DMS53 (cell line): ENCODE measurements around the gene PLAAT3.
"Not testable (repeated sequence)": the region's sequence is repeated elsewhere in the genome, so short reads cannot be mapped to it uniquely, and the experiment has no call there.

Source experiments
- DNase-seq: peaks from one replicate; lab custom pipeline; 2025; lab: John Stamatoyannopoulos, UW

The PLAAT3 gene

DNA sequence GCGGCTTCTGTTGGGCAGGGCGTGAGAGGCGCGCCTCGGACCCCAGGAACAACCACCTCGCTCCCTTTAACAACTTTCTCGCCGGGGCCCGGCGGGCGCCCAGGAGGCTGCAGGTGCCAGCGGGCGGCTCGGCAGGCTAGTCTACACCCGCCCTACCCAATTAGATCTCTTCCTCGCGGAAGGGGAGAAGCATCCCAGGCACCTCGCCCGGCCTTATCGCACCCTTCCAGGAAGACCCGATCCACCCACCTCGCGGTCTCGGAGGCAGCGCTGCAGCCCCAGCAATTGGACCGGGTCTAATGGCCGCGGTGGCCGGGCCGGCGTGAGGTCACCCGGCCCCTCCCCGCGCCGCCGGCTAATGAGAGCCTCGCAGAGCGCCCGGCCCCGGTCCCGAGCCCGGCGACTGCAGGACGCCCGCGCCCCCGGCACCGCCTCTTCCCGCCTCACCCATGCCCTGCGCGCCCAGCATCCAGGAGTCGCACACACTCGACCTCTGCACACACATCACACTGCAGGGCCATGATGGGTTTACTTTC, at the start of gene PLAAT3:
Gene PLAAT3 (minus strand): TSS at position 298 of the 536 bp plus-strand sequence. CDS start 419 bp downstream, outside the sequence.
- DNase-seq, result peak; percentile 86

DNA sequence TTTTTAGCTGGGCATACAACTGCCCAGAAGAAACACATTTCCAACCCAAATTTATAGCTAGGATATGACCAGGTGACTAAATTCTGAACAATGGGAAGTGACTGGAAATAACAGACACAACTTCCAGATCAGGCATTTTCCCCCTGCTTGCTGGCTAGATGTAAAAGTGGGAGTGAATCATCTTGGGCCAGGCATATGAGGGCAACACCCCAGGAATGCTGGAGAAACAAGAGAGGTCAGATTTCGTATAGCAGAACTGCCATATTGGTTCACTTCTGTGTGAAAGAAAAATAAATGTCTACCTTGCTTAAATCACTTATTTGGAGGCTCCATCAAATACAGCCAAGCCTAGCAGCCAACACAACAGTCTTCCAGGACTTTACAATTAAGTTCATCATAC, 49.6 kb upstream of the PLAAT3 start:
- DNase-seq, result no peak

DNA sequence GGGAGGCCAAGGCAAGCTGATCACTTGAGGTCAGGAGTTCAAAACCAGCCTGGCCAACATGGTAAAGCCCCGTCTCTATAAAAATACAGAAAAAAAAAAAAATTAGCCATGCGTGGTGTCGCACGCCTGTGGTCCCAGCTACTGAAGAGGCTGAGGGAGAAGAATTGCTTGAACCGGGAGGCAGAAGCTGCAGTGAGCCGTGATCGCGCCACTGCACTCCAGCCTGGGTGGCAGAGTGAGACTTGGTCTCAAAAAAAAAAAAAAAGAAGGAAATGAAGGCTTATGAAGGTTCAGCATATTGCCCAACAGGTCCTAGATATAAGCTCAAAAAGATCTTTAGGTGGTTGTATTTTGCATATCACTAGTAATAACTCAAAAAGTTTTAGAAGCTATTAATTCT, 46.7 kb upstream of the PLAAT3 start:
- no peak for DNase-seq

DNA sequence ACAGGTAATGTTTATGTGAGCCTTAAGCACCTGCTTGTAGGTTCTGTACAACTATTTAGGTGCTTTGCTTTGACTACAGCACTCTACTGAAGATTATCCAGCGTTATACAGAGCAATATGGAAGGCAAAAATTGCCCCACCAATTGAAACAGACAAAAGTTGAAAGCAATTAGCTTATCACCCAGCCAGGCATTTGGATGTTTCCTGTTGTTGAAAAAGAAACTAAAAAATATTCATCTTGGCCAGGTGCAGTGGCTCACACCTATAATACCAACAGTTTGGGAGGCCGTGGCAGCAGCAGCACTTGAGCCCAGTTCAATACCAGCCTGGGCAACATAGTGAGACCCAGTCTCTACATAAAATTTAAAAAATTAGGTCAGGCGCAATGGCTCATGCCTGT, 38.4 kb upstream of the PLAAT3 start:
- DNase-seq, result no peak

DNA sequence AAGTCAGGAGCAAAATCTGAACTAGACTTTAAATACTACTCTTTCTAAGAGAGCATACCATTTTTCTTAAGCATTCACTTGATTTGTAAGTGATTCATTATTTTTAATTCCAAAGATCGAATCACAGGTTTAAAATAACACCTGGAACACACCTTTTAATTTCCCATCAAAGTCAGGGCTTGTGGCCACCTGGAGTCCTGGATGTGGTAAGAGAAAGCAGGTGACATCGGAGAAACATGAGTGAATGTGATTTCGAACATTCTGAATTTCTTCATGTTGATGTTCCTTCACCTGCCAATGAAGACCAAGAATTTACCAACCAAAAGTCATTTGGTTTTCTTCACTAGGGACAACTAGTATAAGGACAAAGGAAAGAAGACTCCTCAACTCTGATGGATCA, 29.0 kb upstream of the PLAAT3 start:
- DNase-seq, result no peak

DNA sequence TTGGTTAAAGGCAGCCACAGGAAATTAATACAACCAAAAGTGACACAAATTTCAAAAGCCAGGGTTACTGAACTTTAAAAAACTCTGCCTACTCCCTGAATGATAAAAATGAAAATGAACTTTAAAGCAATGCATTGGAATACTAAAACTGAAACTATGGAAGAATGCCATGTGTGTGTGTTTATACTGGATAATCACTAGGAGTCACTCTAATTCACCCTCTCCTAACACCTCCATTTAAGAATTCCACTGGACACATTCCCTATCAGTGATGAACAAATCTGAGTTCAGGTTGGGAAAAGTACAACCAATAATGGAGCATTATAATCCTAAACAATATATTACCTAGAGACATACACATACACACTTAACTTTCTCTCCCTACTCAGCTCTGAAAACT, 27.5 kb upstream of the PLAAT3 start:
- no peak for DNase-seq

DNA sequence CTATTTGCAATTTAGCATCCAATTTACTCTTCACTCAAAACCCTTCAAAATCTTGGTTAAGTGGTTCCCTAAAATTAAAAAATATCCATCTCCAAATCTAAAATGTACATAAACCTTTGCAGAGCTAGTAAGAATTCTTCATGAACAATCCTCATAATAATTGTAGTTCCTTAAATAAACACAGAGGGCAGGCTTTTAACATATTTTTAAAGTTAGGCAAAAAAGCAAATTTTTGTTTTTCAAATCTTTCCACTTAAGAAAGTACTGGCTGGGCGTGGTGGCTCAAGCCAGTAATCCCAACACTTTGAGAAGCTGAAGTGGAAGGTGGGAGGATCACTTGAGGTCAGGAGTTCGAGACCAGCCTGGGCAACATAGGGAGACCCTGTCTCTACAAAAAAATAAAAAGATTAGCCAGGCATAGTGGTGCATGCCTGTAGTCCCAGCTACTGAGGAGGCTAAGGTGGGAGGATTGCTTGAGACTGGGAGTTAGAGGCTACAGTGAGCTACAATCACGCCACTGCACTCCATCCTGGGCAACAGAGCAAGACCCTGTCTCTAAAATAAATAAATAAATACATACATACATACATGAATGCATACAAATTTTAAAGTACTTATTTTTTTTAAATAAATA, 25.1 kb upstream of the PLAAT3 start:
- DNase-seq, result peak; percentile 27

DNA sequence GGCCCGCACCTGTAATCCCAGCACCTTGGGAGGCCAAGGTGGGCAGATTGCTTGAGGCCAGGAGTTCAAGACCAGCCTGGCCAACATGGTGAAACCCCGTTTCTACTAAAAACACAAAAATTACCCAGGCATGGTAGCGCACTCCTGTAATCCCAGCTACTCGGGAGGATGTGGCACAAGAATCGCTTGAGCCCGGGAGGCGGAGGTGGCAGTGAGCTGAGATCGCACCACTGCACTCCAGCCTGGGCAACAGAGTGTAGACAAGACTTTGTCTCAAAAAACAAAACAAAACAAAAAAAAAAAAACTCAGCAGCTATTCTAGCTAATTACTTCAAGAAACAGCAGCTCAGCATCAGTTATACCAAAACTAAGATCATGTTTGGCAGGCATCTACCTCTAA, 24.2 kb upstream of the PLAAT3 start:
- not testable (repeated sequence) for DNase-seq

DNA sequence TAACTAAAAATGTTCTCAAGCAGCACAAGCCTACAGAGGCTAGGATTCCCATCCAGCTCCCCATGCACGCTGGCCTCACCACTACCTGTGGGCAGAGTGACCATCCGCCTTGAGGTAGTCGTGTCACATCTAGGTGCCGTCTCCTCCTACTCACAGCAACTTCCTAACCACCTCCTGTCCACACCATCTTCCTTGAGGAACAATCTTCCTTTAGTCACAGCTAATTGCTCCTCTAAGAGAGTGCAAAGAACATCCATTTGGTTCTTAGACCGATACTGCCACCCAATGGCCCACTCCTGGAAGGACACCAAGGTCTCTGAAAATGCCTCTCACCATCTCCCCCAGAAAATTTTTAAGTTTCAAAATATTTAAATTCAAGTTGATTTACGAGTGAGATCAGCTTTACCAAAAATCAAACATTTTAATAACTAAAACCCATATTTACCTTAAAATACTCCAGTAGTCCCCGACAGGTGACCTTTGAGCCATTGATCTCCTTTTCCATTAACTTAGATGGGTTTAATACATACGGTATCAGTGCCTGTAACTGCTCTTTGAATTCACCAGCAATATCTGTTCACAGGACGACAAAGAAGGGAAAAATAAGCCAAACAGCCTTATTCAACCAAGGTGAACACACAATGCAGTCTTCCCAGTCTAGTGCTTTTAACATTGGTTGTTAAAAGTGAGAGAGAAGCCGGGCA, 21.7 kb upstream of the PLAAT3 start:
- DNase-seq, result peak; percentile 70

DNA sequence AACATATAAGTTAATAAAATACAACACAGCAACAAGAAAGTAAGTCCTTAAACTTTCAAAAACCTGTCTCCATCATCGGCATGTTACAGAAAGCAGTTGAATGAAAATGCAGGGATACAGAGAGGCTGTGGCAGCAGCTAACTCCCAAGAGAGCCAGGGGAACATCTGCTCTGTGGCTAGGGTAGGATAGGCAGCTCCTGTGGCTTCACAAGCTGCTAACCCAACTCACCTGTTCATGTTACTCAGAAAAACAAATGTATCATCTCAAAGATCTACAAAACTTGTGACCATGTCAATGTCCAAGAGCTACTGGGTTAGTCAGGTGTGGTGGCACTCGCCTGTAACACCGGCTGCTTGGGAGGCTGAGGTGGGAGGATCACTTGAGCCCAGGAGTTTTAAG, 15.2 kb upstream of the PLAAT3 start:
- no peak for DNase-seq

DNA sequence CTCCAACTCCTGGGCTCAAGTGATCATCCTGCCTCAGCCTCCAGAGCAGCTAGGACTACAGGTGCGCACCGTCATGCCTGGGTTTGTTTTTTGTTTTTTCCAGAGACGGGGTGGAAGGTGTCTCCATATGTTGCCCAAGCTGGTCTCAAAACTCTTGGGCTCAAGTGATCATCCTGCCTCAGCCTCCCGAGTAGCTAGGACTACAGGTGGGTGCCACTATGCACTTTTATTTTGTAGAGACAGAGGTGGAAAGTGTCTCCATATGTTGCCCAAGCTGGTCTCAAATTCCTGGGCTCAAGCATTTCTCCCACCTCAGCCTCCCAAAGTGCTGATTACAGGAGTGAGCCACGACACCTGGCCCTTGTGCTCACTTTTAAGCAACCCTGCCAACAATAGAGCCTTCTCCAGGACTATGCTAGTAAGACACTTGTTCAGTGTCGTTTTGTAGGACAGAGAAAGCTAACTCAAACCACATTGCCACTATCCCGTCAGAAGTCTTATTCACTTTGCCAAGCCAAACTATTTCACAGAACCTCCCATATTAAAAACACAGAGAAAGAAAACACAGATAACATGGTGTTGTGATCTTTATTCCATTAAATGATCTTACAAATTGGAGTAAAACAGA, 9.4 kb upstream of the PLAAT3 start:
- DNase-seq, result peak; percentile 56

DNA sequence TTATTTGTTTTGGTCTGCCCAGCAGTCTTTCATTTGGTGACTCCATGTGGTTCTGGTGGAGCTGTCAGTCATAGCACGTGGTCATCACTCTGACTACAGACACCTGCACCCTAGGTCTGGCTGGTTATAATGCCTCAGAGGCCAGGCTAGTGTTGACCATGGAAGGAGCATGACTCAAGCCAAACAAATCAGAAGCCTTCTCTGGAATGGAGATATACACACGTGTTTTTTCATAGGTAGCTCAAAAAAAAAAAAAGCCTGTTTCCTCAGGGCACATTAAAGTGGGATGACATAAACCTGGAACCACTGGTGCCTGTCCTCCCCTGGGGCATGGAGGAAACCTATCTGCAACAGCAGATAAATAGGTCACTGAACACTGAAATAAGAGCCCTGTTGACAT, 8.1 kb upstream of the PLAAT3 start:
- DNase-seq, result peak; percentile 97

DNA sequence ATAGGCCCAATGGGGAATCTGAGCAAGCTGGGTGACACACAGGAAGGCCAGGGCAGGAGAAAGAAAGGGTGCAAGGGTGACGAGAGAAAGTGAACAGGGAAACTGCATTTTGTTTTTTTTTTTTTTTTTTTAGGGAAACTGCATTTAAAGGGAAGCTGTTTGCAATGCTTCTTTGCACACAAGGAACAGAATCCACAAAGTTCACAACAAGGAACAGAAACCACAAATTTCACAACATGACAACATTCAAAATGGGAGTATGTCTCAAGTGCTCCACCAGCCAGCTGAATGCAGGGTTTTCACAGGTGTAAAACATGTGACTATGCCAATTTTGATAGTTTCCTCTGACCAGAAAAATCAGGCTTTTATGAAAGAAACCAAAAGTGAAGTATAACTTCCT, 6.8 kb upstream of the PLAAT3 start:
- DNase-seq, result no peak

DNA sequence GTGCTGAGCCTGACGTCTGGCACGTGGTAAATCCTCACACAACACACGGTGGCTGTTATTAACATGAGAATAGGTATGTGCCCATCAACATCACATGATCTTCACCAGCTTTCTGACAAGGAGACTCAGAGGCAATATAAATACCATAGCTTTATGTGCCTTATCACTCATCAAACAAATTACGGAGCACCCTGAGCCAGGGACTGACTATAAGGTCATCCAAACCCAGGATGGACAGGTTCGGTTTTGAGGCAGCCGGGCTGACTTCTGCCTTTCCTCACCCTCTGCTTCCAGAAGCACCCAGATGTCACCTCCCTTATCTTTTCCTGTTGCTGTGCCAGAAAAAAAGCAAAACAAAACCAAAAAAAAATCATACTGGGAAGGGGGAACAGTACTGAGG, 5.7 kb upstream of the PLAAT3 start:
- DNase-seq, result no peak

DNA sequence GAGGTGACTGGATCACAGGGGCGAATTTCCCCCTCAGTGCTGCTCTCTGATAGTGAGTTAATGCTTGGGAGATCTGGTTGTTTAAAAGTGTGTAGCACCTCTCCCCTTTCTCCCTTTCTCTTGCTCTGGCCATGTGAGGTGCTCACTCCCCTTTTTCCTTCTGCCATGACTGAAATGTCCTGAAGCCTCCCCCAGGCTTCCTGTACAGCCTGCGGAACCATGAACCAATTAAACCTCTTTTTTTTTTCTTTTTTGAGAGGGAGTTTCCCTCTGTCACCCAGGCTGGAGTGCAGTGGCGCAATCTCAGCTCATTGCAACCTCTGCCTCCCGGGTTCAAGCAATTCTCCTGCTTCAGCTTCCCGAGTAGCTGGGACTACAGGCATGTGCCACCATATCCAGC, 3.5 kb upstream of the PLAAT3 start:
- not testable (repeated sequence) for DNase-seq

DNA sequence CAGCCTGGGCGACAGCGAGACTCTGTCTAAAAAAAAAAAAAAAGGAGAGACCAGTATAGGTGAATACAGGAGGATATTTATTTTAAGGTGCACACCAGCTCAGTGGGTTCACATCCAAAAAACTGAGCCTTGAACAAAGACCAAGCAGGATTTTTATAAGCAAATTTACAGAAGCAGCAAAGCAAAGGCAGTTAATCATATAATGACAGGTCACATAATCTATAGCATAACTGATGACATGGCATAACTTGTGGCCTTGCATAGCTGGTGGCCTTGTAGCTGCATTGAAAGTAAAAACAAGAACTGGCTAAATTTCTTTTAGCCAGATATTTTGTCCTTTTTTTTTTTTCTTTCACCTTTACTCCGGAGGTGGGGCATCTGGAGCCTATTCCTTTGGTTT, 2.7 kb upstream of the PLAAT3 start:
- DNase-seq, result no peak

DNA sequence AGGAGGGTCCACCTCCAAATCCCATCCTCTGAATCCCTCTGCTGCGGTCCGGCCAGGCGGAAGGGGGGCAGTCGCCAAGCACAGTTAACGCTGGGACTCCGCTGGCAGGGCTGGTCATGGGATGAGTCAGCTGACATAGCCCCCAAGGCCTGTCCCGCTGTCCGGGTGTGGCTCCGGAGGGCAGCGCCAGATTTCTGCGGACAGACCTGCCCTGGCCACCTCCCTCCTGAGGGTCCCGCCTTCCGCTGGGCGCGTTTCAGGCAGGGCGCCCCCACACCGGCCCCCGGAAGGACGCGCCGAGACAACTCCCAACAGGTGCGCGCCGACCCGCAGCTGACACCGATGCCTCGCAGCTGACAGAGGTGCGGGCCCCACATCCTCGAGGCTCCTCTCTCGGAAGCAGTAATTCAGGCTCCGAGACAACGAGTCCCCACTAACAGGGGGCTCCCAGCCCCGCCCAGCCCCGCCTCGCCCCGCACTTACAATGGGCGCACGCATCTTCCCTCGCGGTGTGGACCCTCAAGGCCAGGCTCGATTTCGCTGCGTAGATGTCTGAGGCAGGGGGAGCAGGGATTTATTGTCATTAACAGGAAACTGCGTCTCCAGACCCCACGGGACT, 607 bp downstream of the PLAAT3 start:
- peak; percentile 64 for DNase-seq

DNA sequence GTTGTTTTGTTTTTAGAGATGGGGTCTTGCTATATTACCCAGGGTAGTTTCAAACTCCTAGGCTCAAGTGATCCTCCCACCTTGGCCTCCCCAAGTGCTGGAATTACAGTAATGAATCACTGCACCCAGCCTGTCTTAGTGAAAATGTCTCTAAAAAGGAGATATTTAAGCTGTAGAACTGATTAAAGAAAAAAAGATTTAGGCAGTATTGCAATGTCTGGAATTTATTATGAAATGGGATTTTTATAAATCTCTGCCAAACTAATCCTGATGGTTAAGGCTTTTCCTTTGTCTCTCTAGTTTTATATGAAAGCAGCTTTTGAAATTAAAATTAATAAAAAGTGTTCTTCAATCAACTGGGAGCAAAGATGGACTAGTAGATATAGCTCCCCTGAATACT, 2.1 kb downstream of the PLAAT3 start:
- no peak for DNase-seq

DNA sequence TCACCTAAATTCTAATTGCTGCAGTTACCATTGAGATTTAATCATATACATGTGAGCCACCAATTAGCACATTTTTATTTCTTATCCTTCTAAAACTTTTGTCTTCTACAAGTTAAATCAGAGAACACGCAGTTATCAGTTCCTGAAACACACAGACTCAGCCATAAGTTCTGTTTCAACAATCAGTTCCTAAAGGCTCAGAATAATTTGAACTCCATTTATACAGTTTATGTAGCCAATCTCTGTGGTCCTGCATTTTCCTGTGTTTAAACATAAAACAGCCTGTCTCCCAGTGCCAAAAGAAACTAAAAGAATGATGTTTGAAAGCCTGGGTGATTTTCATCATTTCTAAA, 2.9 kb downstream of the PLAAT3 start:
- DNase-seq, result no peak

DNA sequence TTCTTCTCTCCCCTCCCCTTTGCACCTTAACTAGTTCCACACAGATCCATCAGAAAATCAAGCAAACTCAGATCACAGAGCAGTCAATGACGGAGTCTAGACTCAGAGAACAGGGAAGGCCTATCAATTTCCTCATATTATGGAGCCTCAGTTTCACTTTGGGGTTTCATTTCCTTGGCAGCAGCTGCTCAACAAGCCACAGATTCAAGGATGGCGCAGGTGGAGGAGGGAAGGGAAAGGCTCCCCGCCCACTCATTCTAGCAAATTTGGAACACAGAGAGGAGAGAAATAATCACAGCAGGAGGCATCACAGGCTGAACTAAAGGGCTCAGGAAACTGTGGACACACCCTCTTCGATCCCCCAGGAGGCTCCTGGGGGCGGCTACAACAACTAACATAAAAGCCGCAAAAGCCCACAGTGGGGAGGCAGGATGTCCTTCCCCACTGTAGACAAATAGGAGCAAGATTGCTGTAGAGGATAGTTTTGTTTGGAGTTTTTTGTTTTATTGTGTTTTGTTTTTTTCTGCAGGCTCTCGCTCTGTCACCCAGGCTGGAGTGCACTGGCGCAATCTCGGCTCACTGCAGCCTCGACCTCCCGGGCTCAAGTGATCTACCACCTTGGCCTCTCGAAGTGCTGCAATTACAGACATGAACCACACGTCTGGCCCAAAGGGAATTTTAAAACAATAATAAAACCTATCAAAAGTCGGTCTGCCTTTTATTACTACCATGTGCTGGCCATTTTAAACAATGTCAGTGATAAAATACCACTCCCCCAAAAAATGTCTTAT, 3.4 kb downstream of the PLAAT3 start:
- DNase-seq, result no peak

DNA sequence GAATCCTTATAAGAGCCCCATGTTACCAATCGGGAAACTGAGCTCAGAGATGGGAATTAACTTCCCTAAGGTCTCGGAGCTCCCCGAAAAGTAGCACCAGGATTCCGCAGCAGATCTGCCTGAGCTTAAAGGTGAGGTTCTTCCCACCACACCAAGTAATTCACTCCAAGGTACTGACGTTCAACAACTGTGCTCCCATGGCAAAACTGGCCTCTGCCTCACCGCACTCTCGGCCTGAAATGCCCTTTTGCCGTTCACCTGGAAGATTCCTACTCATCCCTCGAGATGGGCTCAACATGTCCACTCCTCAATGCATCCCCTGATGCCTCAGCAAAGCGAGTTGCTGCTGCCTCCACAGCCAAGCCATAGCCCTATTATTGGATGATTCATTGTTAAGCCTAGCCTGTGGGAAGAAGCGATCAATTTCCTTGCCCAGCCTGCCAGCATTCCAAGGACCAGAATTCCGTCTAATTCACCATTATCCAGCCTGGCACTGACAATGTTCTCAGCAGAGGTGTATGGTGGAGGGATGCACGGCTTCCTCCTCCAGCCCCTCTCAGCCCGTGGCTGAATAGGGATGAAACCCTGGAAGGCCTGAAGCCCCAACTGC, 4.2 kb downstream of the PLAAT3 start:
- DNase-seq, result no peak

DNA sequence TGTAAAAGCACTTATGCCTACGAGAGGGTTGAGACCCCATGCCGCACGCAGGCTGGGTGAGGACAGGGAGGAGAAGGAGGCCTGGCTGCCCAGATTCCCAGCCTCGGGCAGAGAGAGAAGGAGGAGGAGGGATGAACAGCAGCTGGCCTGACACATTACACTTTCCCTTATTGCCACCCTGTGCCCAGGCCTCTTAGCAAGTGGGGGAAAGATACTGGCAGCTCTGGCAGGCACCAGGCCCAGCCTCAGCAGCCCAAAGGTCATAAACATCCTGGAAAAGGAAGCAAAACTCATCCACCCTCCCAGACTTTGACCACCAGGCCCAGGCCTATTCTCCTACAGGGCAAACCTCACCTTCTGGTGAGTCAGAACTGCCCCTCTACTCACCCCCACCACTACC, 4.7 kb downstream of the PLAAT3 start:
- no peak for DNase-seq
